GM21381 (cell line): ENCODE results near the gene ZBTB17.

Source experiments
- ATAC-seq: cut with Tn5 transposase; IDR thresholded peaks from one replicate; pipeline ENCODE4 v1.9.1; 2021; ENCODE audit warnings: mild to moderate bottlenecking, moderate library complexity; ENCODE audit not compliant: unreplicated experiment

ZBTB17 gene

DNA sequence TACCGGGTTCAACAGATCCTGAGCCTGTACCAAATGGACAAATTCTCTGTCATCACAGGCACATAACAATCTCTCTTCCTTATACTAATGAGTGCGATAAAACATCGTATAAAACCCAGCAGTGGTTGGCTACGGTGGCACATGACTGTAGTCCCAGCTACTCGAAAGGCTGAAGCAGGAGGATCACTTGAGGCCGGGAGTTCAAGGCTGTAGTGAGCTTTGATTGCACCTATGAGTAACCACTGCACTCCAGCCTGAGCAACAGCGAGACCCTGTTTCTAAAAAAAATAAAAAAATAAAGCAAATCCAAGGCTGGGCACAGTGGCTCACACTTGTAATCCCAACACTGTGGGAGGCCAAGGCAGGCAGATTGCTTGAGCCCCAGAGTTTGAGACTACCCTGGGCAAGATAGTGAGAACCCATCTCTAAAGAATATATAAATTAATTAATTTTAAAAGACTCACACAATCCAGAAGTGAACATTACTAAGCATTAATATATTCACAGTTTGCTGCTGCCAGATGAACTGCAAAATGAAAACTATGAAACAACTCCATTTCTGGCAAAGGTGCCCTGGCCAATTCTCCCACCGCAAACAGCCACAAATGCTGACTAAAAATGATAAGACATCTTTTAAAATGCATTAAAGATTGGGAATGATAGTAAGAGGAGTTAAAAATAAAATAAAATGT, 13.1 kb downstream of the ZBTB17 start:
- ATAC-seq: no peak

DNA sequence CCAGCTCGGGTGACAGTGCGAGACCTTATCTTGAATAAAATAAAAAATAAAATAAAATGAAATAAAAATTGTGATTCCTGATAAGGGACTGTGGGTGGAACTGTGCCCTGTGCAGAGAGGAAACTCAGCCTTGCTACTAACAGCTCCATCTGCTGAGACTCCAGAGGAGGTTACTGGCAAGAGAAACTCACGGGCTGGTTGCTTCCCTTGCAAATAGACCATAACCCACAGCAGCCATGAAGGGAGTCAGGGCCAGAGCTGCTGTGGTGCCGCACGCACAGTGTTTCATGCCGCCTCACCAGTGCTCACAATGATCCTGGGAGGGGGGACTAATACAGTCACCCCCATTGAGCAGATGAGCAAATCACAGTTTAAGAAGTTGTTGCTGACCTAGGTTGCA, 13.7 kb downstream of the ZBTB17 start:
- no peak for ATAC-seq

DNA sequence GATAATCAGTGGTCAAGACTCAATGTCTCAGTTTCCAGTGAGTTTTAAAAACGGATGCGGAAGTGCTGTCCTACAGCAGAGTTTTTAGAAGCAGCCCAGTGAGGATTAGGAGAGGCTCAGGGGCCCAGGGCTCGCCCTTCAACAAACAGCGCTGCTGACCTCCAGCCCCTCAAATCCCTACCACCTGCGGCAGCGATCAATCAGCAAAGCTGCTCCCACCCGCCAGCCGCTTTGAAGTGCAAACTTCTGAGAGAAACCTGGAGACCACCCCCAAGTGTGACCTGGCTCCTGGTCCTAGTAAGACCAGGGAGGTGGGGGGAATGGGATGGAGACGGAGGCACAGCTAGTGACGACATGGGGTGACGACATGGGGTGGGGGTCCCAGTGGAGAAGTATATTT, 14.4 kb downstream of the ZBTB17 start:
- ATAC-seq: no peak

- no peak for ATAC-seq
Observed at GRCh38 chr1:15960808-15961207, 15.1 kb downstream of the ZBTB17 start.

DNA sequence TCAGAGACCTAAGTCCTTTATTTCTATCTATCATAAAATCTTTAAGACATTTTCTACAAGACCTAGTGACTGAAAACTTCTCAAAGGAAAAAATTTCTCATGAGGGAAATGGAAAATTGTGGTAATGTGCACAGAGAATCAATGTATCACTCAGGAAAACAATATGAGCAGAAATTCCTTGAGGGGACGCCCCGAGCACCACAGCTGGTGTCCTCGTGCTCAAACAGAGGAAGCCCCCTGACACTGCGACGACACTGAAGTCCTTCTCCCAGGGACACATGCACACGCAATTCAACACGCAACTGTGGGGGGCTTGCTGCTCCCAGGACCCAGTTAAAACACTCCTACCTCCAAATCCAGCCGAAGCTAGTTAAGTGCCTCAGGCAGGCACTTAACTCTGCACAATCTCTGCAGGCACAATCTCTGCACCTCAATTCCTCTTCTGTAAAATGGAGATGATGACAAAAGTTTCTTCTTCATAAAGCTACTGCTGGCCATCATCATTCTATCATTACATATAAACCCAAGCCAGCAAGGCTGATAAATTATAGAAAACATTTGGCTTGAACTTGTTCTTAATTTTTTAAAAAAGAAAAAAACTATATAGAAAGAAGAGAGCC, 16.0 kb downstream of the ZBTB17 start:
- ATAC-seq: no peak

DNA sequence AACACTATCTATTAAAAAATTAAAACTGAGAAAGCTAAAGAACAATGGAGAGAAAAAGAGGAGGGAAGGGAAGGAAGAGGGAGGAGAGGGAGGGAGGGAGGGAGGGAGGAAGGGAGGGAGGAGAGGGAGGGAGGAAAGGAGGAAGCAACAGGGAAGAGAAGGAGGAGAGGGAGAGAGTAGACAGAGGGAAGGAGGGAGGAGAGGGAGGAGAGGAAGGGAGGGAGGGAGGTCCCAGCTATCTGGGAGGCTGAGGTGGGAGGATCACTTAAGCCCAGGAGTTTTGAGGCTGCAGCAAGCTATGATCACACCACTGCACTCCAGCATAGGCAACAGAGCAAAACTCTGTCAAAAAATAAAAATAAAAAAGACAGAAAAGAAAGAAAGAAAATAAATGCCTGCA, 16.5 kb downstream of the ZBTB17 start:
- no peak for ATAC-seq

GRCh38 chr1:15958793-15959192, 17.1 kb downstream of the ZBTB17 start:
- ATAC-seq: no peak

- no peak for ATAC-seq
Observed at GRCh38 chr1:15958111-15958510, 17.8 kb downstream of the ZBTB17 start.

GRCh38 chr1:15957221-15958095, 18.4 kb downstream of the ZBTB17 start:
- no peak for ATAC-seq

GRCh38 chr1:15956150-15956549, 19.8 kb downstream of the ZBTB17 start:
- no peak for ATAC-seq

DNA sequence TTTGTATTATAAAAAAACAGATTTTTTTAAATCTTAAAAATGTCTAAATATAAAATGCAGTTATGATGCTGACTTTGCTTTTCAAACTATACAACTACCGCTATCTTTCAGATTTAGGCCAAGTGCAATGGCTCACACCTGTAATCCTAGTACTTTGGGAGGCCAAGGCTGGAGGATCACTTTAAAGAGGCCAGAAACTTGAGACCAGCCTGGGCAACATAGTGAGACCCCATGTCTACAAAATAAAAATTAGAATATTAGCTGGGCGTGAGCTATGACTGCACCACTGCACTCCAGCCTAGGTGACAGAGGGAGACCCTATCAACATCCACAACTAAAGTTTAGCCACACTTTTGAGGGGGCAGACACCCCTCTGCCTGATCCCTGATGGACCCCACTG, 20.3 kb downstream of the ZBTB17 start:
- no peak for ATAC-seq

GRCh38 chr1:15954316-15954715, 21.6 kb downstream of the ZBTB17 start:
- no peak for ATAC-seq

DNA sequence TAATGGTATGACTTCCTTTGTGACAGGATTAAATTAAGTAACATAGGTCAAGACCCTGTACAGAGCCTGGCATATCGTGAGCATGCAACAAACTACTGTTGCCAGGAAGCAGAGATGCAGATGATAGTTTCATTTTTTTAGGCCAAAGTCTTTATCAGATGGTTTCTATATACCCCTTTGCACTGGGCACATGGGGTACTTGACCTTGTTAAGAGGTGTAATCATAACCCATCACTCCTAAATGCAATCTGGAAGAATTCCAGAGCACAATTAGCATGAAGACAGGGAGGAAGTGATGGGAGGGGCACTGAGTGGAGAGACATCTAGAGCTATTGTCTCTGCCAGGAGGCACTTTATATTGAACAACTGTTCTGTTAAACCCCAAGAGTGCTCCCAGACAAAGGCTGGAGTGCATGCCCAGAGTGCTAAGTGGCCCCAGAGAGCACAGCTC, 22.1 kb downstream of the ZBTB17 start:
- no peak for ATAC-seq

DNA sequence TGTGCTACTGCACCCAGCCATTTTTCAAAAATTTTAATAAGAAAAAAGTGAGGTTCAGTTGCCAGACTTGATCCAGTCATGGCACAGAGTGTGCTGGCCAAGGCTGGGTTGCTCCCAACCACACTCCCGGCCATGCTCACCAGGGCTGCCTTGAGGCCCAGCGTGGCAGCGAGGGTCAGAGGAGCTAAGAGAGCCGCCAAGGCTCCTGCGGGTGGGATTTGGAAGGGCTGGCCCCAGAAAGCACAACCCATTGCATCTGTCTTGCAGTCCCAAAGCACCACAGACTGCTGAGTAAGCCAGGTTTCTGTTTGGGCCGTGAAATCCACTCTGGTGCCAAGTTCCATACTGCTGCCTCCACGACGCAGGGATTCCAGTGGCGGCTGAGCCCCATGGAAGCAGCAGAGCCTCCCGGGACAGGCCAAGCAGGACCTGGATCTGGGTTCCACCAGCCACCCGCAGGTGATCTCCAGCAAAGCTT, 22.6 kb downstream of the ZBTB17 start:
- no peak for ATAC-seq

DNA sequence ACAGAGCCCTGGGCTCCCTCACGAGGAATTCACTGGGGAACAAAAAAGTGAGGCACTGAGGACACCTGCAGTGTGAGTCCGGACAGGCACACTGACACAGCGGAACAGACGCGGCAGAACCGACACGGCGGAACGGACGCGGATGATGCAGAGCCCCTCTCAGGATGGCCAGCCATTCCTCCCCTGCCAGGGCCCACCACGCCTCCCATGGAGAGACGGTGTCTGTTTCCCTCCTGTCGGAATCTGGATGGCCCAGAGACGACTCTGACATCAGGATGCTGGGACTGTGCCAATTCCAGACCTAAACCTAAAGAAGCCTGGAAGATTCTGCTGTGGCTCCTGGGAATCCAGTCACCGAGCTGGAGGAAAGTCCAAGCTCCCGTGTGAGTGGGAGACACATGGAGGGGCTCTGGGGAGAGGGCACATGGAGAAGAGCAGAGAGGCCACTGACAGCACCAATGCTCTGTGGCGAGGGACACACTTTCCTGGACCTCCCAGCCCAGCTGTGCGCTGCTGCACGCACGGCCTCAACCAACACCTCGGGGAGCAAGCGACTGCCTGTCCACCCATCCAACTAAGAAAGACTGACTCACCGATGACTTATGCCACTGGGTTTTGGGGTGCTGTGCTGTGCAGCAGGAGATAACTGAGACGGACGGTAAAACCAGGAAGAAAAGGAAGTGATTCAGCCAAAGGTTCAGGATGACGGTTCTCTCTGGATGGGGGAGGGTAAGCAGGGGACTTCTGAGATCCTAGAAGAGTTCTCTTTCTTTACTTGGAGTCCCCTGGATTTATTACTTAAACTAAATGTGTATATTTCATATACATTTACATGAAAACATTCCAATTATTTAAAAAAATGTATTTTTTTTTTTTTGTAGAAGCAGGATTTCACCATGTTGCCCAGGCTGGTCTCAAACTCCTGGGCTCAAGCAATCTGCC, 23.3 kb downstream of the ZBTB17 start:
- no peak for ATAC-seq

GRCh38 chr1:15951341-15952153, 24.4 kb downstream of the ZBTB17 start:
- no peak for ATAC-seq

DNA sequence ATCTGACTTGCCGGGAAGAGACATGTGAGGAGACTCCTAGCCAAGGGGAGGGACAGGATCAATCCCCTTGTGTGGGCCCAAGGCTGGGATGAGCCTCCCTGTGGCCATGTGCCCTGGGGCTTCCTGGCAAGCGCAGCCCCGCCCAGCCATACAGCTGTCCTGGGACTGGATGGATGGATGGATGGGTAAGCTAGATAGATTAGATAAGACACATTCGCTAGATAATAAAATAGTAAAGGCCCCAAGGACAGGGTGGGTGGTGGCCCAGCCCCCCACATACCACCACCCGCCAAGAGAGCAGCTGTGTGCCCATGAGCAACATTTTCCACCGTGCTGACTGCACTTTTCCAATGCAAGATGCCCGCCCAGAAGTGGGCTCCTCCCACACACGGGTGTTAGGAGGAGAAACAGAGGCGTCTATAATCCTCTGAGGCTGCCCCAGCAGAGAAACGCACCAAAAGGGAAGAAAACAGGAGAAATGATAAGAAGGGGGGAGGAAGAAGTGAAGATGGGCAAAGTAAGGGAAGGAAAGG, 25.1 kb downstream of the ZBTB17 start:
- ATAC-seq: no peak

DNA sequence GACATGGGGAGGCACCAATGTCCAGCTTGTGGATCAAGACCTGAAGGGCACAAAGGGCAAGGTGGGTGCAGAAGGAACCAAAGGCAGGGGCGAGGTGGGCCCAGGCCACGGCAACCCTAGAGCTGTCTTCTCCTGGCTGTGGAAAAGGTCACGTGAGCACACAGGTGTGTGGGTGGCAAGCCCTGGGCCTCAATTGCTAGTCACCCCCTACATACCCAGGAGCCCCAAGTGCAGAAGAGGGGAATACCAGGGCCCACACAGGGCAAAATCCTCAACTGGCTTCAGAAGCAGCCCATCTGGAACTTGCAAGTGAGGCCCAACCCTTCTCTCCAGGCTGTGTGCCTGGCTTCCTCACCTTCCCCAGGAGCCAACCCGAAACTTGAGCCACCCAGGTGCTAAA, 25.6 kb downstream of the ZBTB17 start:
- ATAC-seq: no peak

GRCh38 chr1:15949453-15950245, 26.3 kb downstream of the ZBTB17 start:
- ATAC-seq: peak; percentile 81
